NCI-H510A treated with DMSO at 0.1 percent for 48 hours (cell line): ENCODE measurements around the gene RBBP8.
A peak's percentile ranks its signal among the peaks of the same experiment; 100 is the strongest.
"Not testable (repeated sequence)": the region's sequence is repeated elsewhere in the genome, so short reads cannot be mapped to it uniquely, and the experiment has no call there.

ENCODE experiments used
- DNase-seq: peaks from one replicate; lab custom pipeline; 2025; lab: John Stamatoyannopoulos, UW

The RBBP8 gene

DNA sequence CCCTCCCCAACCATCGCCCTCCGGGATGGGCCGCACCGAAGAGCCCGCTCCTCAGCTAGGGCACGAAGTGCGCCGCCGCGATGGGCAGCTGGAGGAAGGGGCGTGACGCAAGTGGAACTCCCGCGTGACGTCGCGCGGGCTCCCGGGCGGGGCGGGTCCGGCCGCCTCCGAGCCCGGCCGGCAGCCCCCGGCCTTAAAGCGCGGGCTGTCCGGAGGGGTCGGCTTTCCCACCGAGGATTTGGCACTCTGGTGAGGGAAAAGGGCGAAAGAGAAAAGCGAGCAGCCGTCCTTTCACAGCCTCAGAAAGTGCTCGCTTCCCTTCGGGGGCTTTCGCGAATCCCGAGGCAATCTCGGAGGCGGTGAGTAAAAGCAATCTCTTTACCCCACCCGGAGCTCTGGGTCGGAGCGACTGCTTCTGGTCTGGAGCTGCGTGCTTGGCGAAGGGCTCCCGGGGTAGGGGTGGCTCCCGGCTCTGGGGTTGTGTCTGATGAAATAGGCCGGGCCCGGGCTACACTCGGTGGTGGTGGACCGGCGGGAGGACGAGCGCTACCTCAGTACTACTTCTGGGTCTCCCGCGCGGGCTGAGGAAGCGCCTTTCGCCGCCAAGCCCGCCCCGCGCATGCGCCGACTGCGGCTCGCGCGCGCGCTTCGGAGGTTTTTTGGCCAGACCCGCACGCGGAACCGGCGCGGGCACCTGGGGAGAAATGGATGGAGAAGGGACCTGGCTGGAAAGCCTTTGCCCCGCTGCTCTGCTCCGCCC lies at the start of gene RBBP8:
Gene RBBP8 (plus strand): TSS at position 123 of the 760 bp plus-strand sequence. CDS start 3,524 bp downstream, outside the sequence.
- peak; percentile 71 for DNase-seq

- no peak for DNase-seq
These were observed 49.3 kb upstream of the RBBP8 start for GRCh38 chr18:22883827-22884226.

DNA sequence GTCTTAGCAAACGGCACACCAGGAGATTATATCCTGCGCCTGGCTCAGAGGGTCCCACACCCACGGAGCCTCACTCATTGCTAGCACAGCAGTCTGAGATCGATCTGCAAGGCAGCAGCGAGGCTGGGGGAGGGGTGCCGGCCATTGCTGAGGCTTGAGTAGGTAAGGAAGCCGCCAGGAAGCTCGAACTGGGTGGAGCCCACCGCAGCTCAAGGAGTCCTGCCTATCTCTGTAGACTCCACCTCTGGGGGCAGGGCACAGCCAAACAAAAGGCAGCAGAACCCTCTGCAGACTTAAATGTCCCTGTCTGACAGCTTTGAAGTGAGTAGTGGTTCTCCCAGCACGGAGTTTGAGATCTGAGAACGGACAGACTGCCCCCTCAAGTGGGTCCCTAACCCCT lies 47.4 kb upstream of the RBBP8 start:
- DNase-seq = not testable (repeated sequence)

DNA sequence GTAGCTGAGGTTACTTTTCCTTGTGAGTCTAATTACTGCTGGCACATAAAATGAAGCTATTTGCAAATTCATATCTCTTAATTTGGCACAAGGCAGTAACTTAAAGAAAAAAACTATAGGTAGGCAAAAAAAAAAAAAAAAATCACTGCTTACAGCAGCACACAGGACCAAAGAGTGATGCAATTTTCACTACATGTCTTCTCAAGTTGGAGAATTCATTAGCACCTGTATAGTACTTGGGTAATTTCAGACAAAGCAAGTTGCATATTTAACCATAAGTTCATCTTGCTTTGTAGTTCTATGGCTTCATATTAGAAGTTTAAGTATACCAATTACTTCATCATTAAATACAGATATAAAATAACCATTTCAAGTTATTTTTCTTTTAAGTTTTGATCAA lies 33.7 kb upstream of the RBBP8 start:
- DNase-seq = no peak

DNA sequence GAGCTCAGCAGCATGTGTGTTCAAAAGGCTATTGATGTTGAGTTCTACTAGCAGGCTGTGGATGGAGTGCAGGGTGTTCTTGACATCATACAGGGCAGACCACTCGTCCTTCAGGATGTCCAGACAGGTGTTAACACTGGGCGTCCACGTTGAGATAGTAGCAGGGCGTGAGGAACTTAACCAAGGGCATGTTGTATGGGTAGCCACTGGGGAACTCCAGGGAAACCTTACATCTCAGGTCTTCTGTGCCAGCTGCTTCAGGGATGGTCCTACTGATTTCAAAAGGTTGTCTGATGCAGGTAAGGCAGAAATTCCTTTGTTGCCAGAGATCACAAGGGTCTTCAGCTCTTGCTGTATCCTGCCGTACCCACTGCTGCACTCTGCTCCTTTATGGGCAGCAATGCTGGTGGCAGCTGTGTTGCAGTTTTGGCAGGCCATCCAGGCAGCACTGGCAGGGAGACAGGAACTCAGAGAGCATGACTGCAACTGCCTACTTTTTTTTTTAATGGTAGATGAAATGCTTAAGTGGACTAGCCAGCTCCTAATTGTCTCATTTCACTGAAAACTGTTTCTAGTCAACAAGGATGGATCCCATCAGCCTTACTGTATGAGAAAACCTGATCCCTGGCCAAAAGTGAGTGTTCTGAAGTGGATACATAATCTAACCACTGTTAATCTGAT lies 32.4 kb upstream of the RBBP8 start:
- DNase-seq = no peak

DNA sequence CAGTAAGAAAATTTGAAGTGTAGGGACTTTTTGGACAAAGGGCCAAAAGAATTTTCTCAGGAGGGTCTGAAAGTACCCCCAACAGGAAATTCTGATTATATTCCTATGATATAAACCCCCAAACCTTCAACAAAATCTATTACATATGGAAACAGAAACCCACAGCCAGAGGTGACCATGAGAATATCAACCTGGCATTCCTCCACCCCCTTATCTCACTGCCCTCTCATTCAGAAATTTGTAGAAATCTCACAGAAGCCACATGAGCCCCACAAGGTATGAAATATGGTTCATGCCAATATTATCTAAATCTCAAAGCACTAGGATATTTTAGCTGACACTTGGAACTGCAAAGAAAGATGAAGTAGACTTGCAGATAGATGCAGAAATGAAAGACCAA lies 31.0 kb upstream of the RBBP8 start:
- DNase-seq = no peak

GRCh38 chr18:22903248-22903647 lies 29.9 kb upstream of the RBBP8 start:
- DNase-seq = not testable (repeated sequence)

- no peak for DNase-seq
These were observed 21.0 kb upstream of the RBBP8 start for GRCh38 chr18:22912149-22912548.

- DNase-seq = no peak
These were observed 20.3 kb upstream of the RBBP8 start for GRCh38 chr18:22912835-22913234.

- peak; percentile 89 for DNase-seq
These were observed 19.3 kb upstream of the RBBP8 start for GRCh38 chr18:22913861-22914260.

DNA sequence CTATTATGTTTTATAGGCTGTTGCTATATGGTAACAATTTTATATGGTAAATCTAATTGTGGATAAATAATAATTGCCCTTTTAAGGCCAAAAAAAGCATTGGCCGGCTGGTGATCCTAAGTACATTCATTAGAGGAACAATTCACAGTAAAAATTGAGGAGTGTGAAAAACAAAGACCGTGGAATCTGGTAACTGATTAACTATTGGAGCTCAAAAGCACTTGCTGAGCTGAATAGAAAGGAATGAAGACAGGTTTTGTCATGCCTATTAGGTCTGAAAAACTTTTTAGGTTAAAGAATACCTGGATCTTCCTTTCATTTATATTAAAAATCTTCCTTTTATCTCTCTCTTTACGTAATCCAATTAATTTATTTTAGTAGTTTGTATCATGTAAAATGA lies 18.5 kb upstream of the RBBP8 start:
- peak; percentile 3 for DNase-seq

DNA sequence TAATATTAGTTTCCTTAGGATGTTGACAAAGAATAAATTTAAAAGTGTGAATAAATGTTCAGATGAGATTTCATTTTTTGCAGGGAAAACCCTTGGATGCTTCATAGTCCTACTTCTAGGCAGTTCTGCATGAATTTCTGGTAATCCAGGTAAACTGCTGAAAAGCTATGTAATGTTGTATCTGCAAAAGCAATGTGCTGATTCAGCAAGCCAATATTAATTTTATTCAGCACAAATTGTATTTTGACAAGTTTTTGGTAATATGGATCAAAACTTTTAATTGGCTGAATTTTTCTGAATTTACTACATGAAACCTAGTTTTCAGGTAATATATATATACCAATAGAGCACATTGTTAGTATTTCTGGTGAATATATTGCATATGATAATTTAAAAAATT lies 17.8 kb upstream of the RBBP8 start:
- DNase-seq = no peak

DNA sequence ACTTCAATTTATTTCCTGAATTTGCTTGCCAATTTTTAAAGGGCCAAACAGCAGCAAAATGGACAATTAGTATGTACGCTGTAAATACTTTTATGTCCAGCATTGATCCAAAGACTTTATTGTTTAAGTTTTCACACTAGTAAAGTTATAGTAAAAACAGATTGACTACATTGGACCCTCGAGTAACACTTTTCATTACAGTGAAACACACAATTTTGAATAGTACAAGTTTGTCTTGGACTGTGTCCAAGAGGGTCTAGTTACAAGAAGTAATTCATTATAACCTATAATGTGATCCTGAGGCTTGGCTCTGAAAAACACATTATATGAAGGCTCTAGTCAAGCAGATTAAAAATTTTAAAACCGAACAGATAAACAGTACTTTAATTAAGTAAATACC lies 11.4 kb upstream of the RBBP8 start:
- DNase-seq = no peak

- DNase-seq = no peak
These were observed 8.5 kb upstream of the RBBP8 start for GRCh38 chr18:22924589-22924988.

GRCh38 chr18:22926454-22926853 lies 6.7 kb upstream of the RBBP8 start:
- no peak for DNase-seq

DNA sequence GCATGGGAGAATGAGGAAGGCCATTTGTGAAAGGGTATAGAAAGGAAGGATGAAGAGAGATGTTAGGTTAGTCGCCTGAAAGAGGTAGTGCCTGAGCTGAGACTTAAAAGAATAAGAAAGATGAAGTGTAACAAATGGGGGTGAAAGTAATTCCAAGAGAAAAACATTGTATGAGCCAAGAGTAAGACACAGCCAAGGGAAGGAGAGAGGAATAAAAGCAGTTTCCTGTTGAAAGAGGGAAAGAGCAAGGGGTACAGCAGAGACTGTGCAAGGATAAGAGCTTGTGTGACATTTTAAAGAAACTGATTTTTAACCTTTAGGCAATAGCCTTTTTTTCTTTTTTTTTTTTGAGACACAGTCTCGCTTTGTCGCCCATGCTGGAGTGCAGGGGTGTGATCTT lies 4.8 kb upstream of the RBBP8 start:
- DNase-seq = no peak

DNA sequence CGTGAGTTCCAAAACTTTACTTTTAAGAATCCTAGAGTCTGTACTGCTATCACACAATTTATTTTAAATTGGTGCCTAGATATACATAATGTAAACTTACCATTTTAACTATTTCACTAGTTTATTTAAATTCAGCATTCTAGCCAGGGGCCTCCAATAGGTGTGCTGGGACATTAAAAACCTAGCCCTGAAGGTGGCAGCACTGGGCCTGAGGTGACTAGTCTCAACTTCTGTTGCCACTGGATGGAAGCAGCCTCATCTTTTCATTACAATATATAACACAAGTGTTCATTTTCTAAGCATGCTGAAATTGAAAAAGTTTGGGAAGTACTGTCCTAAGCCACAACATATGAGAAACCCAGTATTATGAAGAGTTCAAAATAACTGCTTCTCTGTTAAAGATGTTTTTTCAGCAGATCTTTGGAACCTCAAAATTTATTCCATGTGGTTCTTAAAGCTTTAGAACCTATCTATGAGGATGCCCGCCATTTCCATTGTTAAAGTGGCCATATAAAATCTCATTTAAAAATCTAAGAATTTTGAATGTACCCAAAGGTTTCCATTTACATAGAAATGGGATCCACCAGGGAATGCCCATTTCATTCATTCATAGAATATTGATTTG lies 2.9 kb upstream of the RBBP8 start:
- DNase-seq = peak; percentile 45

GRCh38 chr18:22932885-22933205 lies 283 bp upstream of the RBBP8 start:
- peak; percentile 61 for DNase-seq

DNA sequence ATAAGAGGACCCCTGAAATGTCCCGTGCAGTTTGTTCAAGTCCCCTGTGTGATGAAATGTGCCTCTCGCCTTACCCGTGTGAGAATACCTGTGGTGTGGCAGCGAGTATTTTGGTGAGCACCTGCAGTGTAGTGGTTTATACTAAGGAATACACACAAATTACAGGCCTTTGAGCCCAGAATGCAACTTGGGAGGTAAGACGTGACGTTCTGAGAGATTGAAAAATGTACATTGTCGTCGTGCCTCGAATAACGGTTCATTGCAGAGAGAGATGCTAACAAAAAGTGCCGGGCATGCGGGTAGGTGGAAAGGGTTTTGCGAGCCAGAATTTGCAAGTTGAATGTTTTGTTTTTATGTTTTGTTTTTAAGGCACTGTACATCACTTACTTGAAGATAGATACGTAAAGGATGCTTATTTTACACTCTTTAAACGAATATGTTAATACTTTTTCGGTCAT lies 867 bp downstream of the RBBP8 start:
- DNase-seq = peak; percentile 51

GRCh38 chr18:22934789-22935188 lies 1.7 kb downstream of the RBBP8 start:
- peak; percentile 1 for DNase-seq

GRCh38 chr18:22935431-22935830 lies 2.3 kb downstream of the RBBP8 start:
- no peak for DNase-seq

DNA sequence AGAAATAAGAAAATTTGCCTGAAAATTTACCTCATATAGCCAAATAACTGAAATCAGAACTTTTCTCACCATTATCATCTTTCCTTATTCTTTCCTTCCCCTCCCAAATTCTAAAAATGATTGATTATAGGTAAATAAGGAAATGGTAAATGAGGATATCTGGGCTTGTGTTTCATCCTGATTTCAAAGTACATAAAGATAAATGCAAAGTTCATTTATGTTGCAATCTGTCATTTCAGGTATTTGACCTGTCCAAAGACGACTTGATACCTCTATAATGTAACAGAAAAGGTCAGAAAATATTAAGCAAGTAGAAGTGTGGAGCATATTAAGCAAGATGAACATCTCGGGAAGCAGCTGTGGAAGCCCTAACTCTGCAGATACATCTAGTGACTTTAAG lies 3.4 kb downstream of the RBBP8 start:
- no peak for DNase-seq

- DNase-seq = no peak
These were observed 6.5 kb downstream of the RBBP8 start for GRCh38 chr18:22939649-22940048.
